DND-41 (cell line): ENCODE measurements around the gene GABBR2.

Experiments
- CTCF ChIP-seq: IDR thresholded peaks from 2 replicates; pipeline ENCODE4 v1.5.1; 2012; ENCODE audit warnings: borderline replicate concordance, low read length, moderate library complexity, mild to moderate bottlenecking; ENCODE audit not compliant: poor library complexity, severe bottlenecking; ENCODE audit errors: extremely low read depth
- EZH2 ChIP-seq: IDR thresholded peaks from 3 replicates; pipeline ENCODE4 v1.6.1; 2012; ENCODE audit warnings: borderline replicate concordance, low read depth, mild to moderate bottlenecking, moderate library complexity, low read length, inconsistent platforms; ENCODE audit not compliant: severe bottlenecking

- TF ChIP-seq CTCF (no peak), EZH2 (no peak)
Measured at GRCh38 chr9:98332405-98332831, 376.3 kb downstream of the GABBR2 start.
